ENCODE results near the gene COL10A1.

- TF ChIP-seq REST (IDR thresholded peaks at IDR 0.05; ENCODE audit: insufficient read depth in 1 of 2, low read depth in 2 of 2, low read length in 2 of 2), result no peak
- TF ChIP-seq POLR2AphosphoS5 (IDR thresholded peaks at IDR 0.05; ENCODE audit: low read depth, low read length), result no peak
- TF ChIP-seq TAF1 (IDR thresholded peaks at IDR 0.05; ENCODE audit: borderline replicate concordance, insufficient read depth, low read length), result no peak
These were observed 55.1 kb downstream of the COL10A1 start for GRCh38 chr6:116070616-116071389.

Data from PFSK-1 (cell line).